K562 treated with DMSO at 1 percent for 48 hours (cell line): ENCODE results near the gene TLE3. TPM values are rescaled to one million over a fixed set of nuclear protein-coding genes. Genes with fewer than 3 reads are reported as not detected.

Experiments
- total RNA-seq: library from RNA; unstranded; fragments of 300-600 nt; gene quantifications from 2 replicates; pipeline ENCODE4 v1.2.3, GENCODE V29; 2022; ENCODE audit warnings: low replicate concordance; ENCODE audit errors: extremely low read depth

TLE3 gene
- not detected in 2 replicates for total RNA-seq

DNA sequence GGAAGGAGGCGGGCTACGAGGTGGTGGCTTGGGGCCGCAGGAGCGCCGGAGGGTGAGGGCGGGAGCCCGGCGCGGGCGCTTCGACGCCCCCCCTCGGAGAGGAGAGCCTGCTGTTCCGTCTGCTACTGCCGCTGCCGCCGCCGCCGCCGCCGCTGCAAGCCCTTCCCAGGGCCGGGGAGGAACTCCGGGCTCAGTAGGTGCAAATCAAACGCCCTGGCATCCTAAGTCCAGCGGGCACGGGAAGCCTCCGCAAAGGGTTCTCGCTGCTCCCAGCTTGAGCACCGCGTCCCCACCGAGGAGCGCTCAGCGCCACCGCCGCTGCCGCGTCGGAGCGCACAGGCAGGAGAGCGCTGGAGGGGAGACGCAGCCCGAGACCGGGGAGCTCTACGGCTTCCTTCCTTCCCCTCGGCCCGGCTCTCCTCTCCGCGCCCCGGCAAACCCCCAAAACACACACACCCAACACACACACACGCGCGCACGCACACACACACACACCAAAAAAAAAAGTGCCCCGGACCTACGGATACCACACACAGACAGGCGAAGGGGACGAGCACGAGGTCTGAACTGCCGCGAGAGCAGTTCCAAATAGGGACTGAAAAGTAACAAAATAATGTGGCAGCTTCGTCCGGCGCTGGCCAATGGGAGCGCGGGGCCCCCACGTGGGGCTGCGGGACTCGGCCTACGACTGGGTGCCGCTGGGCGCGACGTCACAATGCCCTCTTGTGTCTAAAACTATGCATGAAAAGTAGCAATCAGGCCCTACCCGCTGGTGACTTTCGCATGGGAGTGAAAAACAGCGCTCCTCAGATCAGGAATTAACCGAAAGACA lies at the start of gene TLE3:
Gene TLE3 (minus strand): TSS at position 597 of the 832 bp plus-strand sequence. CDS start 1,119 bp downstream, outside the sequence.

